ENCODE results near the gene ZYX. TPM values are rescaled to one million over a fixed set of nuclear protein-coding genes. Genes with fewer than 3 reads are reported as not detected.

The ZYX gene
- total and polyA plus RNA-seq, 2 of the 13 experiments (the other 11 are each of a cell fraction or from before 2014, with no cell fraction given): 9.9 to 13.7 TPM

- TF ChIP-seq KAT7 (CRISPR knock-in tag; IDR thresholded peaks at IDR 0.05; ENCODE audit: borderline replicate concordance) (no peak), ZNF121 (CRISPR knock-in tag; IDR thresholded peaks at IDR 0.05) (peak; percentile 71), ZNF260 (CRISPR knock-in tag; IDR thresholded peaks at IDR 0.05; ENCODE audit: borderline replicate concordance, low read depth) (no peak), ZKSCAN8 (CRISPR knock-in tag; IDR thresholded peaks at IDR 0.05; ENCODE audit: borderline replicate concordance) (no peak), ZNF672 (CRISPR knock-in tag; IDR thresholded peaks at IDR 0.05) (no peak), ISL2 (CRISPR knock-in tag; IDR thresholded peaks at IDR 0.05) (no peak), NAIF1 (CRISPR knock-in tag; IDR thresholded peaks at IDR 0.05; ENCODE audit: borderline replicate concordance) (no peak), NFIC (IDR thresholded peaks at IDR 0.05; ENCODE audit: low read length) (no peak), SALL2 (CRISPR knock-in tag; IDR thresholded peaks at IDR 0.05) (no peak), ZNF468 (CRISPR knock-in tag; IDR thresholded peaks at IDR 0.05) (no peak), ZNF558 (CRISPR knock-in tag; IDR thresholded peaks at IDR 0.05; ENCODE audit: borderline replicate concordance) (no peak), ZBTB49 (CRISPR knock-in tag; IDR thresholded peaks at IDR 0.05; ENCODE audit: borderline replicate concordance) (no peak), GTF3A (CRISPR knock-in tag; conservative IDR thresholded peaks at IDR 0.05) (no peak), KDM4B (CRISPR knock-in tag; IDR thresholded peaks at IDR 0.05) (no peak), ZFX (CRISPR knock-in tag; IDR thresholded peaks at IDR 0.05; ENCODE audit: low read depth) (peak; percentile 33; the same call in 1 of the 2 replicates)
- TF ChIP-seq, protein P1, sequence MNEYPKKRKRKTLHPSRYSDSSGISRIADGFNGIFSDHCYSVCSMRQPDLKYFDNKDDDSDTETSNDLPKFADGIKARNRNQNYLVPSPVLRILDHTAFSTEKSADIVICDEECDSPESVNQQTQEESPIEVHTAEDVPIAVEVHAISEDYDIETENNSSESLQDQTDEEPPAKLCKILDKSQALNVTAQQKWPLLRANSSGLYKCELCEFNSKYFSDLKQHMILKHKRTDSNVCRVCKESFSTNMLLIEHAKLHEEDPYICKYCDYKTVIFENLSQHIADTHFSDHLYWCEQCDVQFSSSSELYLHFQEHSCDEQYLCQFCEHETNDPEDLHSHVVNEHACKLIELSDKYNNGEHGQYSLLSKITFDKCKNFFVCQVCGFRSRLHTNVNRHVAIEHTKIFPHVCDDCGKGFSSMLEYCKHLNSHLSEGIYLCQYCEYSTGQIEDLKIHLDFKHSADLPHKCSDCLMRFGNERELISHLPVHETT (CRISPR knock-in tag; conservative IDR thresholded peaks at IDR 0.05): no peak
- TF ChIP-seq, protein P2, sequence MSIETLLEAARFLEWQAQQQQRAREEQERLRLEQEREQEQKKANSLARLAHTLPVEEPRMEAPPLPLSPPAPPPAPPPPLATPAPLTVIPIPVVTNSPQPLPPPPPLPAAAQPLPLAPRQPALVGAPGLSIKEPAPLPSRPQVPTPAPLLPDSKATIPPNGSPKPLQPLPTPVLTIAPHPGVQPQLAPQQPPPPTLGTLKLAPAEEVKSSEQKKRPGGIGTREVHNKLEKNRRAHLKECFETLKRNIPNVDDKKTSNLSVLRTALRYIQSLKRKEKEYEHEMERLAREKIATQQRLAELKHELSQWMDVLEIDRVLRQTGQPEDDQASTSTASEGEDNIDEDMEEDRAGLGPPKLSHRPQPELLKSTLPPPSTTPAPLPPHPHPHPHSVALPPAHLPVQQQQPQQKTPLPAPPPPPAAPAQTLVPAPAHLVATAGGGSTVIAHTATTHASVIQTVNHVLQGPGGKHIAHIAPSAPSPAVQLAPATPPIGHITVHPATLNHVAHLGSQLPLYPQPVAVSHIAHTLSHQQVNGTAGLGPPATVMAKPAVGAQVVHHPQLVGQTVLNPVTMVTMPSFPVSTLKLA (IDR thresholded peaks at IDR 0.05): no peak
- TF ChIP-seq, protein P3, sequence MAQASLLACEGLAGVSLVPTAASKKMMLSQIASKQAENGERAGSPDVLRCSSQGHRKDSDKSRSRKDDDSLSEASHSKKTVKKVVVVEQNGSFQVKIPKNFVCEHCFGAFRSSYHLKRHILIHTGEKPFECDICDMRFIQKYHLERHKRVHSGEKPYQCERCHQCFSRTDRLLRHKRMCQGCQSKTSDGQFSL (CRISPR knock-in tag; IDR thresholded peaks at IDR 0.05): no peak
- TF ChIP-seq, protein P4, sequence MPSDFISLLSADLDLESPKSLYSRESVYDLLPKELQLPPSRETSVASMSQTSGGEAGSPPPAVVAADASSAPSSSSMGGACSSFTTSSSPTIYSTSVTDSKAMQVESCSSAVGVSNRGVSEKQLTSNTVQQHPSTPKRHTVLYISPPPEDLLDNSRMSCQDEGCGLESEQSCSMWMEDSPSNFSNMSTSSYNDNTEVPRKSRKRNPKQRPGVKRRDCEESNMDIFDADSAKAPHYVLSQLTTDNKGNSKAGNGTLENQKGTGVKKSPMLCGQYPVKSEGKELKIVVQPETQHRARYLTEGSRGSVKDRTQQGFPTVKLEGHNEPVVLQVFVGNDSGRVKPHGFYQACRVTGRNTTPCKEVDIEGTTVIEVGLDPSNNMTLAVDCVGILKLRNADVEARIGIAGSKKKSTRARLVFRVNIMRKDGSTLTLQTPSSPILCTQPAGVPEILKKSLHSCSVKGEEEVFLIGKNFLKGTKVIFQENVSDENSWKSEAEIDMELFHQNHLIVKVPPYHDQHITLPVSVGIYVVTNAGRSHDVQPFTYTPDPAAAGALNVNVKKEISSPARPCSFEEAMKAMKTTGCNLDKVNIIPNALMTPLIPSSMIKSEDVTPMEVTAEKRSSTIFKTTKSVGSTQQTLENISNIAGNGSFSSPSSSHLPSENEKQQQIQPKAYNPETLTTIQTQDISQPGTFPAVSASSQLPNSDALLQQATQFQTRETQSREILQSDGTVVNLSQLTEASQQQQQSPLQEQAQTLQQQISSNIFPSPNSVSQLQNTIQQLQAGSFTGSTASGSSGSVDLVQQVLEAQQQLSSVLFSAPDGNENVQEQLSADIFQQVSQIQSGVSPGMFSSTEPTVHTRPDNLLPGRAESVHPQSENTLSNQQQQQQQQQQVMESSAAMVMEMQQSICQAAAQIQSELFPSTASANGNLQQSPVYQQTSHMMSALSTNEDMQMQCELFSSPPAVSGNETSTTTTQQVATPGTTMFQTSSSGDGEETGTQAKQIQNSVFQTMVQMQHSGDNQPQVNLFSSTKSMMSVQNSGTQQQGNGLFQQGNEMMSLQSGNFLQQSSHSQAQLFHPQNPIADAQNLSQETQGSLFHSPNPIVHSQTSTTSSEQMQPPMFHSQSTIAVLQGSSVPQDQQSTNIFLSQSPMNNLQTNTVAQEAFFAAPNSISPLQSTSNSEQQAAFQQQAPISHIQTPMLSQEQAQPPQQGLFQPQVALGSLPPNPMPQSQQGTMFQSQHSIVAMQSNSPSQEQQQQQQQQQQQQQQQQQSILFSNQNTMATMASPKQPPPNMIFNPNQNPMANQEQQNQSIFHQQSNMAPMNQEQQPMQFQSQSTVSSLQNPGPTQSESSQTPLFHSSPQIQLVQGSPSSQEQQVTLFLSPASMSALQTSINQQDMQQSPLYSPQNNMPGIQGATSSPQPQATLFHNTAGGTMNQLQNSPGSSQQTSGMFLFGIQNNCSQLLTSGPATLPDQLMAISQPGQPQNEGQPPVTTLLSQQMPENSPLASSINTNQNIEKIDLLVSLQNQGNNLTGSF (CRISPR knock-in tag; IDR thresholded peaks at IDR 0.05): no peak
These were observed 27.1 kb downstream of the ZYX start (continued) for GRCh38 chr7:143408252-143408685.

Data from HepG2 (cell line).